ENCODE measurements around the gene RABL2B.

DNA sequence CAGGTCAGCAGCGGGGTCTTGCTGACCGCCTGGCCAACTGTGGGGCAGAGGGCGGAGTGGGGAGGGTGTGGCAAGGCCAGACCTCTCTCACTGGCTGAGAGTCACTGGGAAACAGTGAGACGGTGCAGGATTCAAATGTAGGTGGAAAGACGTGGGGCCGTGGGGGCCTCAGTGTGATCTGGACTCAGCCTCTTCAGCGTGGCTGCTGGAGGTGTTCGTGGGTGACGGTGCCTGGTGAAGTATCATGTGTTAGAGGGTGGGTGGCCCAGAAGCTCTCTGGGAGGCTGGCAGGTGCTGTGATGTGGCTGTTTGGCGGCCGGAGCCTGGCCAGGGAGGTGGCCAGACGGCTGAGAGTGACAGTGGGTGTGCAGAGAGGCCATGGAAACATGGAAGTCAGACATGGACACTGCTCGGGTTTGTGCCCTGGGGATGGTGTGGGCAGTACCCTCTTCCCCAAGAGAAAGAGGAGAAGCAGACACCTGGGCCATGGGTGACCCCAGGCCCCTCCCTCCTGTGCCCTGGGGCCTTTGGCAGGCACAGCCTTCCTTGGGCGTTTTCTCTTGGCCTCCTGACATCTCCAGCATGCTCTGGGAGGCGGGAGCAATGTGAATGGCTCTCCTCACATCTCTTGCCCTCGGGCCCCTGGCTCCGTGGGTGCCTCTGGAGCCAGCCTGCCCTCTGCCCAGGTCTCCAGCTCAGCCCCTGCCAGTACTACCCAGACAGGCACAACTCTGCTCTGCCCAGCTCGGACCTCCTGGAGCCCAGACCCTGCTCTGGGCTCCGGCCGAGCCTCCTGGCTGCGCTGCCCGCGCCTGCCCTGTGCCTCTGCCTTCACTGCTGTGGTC lies 55.5 kb downstream of the RABL2B start:
- no peak for TF ChIP-seq POLR2A (IDR thresholded peaks at IDR 0.05; ENCODE audit: low read depth, low read length)
- no peak for TF ChIP-seq POLR2AphosphoS5 (IDR thresholded peaks at IDR 0.05; ENCODE audit: low read depth, low read length)
- TF ChIP-seq TAF1 (IDR thresholded peaks at IDR 0.05; ENCODE audit: low read depth, low read length), result no peak
